ENCODE measurements around the gene PTTG2. TPM values are rescaled to one million over a fixed set of nuclear protein-coding genes. Genes with fewer than 3 reads are reported as not detected.

Gene PTTG2
- total and polyA plus RNA-seq, 2 of the 13 experiments (the other 11 are each of a cell fraction or from before 2014, with no cell fraction given) = not detected

GRCh38 chr4:37934096-37934495, 26.1 kb upstream of the PTTG2 start:
- H4K20me1 ChIP-seq (ENCODE audit: insufficient read depth, low read length) = no peaks in the 10 kb centered on the region
- H3K4me3 ChIP-seq (replicated peaks in 1 of 3; ENCODE audit: insufficient read depth in 1 of 3, low read depth in 2 of 3, low read length in 3 of 3) = no peak overlapping the region
- no TSS peak for BruUV-seq (replicated peaks)
- no peak for DNase-seq (ENCODE audit: low spot score)
- CTCF ChIA-PET (ENCODE audit: low intra/inter-chr PET ratio, low total read pairs) = no interaction called here
- no peak overlapping the region for H2AFZ ChIP-seq (ENCODE audit: low read length)
- H3K4me2 ChIP-seq (ENCODE audit: low read depth, low read length) = no peak overlapping the region
- ATAC-seq = no peak
- no peaks in the 10 kb centered on the region; a peak in 1 of 5 replicates for H3K27me3 ChIP-seq (ENCODE audit: control insufficient read depth in 1 of 2, insufficient read depth in 2 of 2, low read length in 2 of 2)
- in situ Hi-C loops (cut with HindIII; ENCODE audit: extremely low pct_ligation_motif_present, low pct_unique_long_range_greater_than_20kb) = no loop called here
- no peak overlapping the region for H3K27ac ChIP-seq (ENCODE audit: extremely low read length, insufficient read depth, low read length)
- FAIRE-seq = no peak
- peak; percentile 44 for TF ChIP-seq FOSL2 (CRISPR knock-in tag; IDR thresholded peaks at IDR 0.05)
- no peak for TF ChIP-seq ZNF775 (CRISPR knock-in tag; IDR thresholded peaks at IDR 0.05; ENCODE audit: borderline replicate concordance)
- no peaks in the 10 kb centered on the region for H3K4me1 ChIP-seq (ENCODE audit: insufficient read depth, low read length)
- POLR2A ChIA-PET = no interaction called here
- H3K79me2 ChIP-seq (ENCODE audit: insufficient read depth, low read length) = no peaks in the 10 kb centered on the region
- H3K9ac ChIP-seq (ENCODE audit: insufficient read depth, low read depth, low read length) = no peak overlapping the region
- intact Hi-C loops (cut with micrococcal nuclease; ENCODE audit: unreplicated experiment) = no loop called here
- WGBS (ENCODE audit: low lambda C conversion rate) = 56% methylated on average over 8 of the region's 8 CpGs
- H3K36me3 ChIP-seq (replicated peaks in 1 of 2; ENCODE audit: control insufficient read depth in 1 of 2, insufficient read depth in 2 of 2, low read length in 2 of 2) = no peaks in the 10 kb centered on the region
- H3K9me3 ChIP-seq (ENCODE audit: low read length) = no peaks in the 10 kb centered on the region

- H3K79me2 ChIP-seq (ENCODE audit: insufficient read depth, low read length) = no peaks in the 10 kb centered on the region
- no peaks in the 10 kb centered on the region; a peak in 1 of 5 replicates for H3K27me3 ChIP-seq (ENCODE audit: control insufficient read depth in 1 of 2, insufficient read depth in 2 of 2, low read length in 2 of 2)
- in situ Hi-C loops (cut with HindIII; ENCODE audit: extremely low pct_ligation_motif_present, low pct_unique_long_range_greater_than_20kb) (no loop called here), intact Hi-C loops (cut with micrococcal nuclease; ENCODE audit: unreplicated experiment) (no loop called here)
- ATAC-seq = no peak
- H3K27ac ChIP-seq (ENCODE audit: extremely low read length, insufficient read depth, low read length) = no peak overlapping the region
- ChIA-PET CTCF (ENCODE audit: low intra/inter-chr PET ratio, low total read pairs) (no interaction called here), POLR2A (no interaction called here)
- BruUV-seq (replicated peaks) = no TSS peak
- H2AFZ ChIP-seq (ENCODE audit: low read length) = no peak overlapping the region
- DNase-seq (ENCODE audit: low spot score) = no peak
- WGBS (ENCODE audit: low lambda C conversion rate) = 8% methylated on average over 3 of the region's 3 CpGs
- no peaks in the 10 kb centered on the region for H3K4me1 ChIP-seq (ENCODE audit: insufficient read depth, low read length)
- H3K36me3 ChIP-seq (replicated peaks in 1 of 2; ENCODE audit: control insufficient read depth in 1 of 2, insufficient read depth in 2 of 2, low read length in 2 of 2) = no peaks in the 10 kb centered on the region
- no peak overlapping the region for H3K9ac ChIP-seq (ENCODE audit: insufficient read depth, low read depth, low read length)
- H4K20me1 ChIP-seq (ENCODE audit: insufficient read depth, low read length) = no peaks in the 10 kb centered on the region
- no peaks in the 10 kb centered on the region for H3K9me3 ChIP-seq (ENCODE audit: low read length)
- FAIRE-seq = no peak
- H3K4me3 ChIP-seq (replicated peaks in 1 of 3; ENCODE audit: insufficient read depth in 1 of 3, low read depth in 2 of 3, low read length in 3 of 3) = no peak overlapping the region
- H3K4me2 ChIP-seq (ENCODE audit: low read depth, low read length) = no peak overlapping the region
- peak; percentile 88 for TF ChIP-seq ZNF12 (CRISPR knock-in tag; IDR thresholded peaks at IDR 0.05)
- no peak for TF ChIP-seq RFXAP (CRISPR knock-in tag; IDR thresholded peaks at IDR 0.05; ENCODE audit: borderline replicate concordance)
- TF ChIP-seq PREB (CRISPR knock-in tag; IDR thresholded peaks at IDR 0.05) = no peak
- no peak for TF ChIP-seq YEATS4 (CRISPR knock-in tag; IDR thresholded peaks at IDR 0.05; ENCODE audit: borderline replicate concordance)
- no peak for TF ChIP-seq ZNF460 (CRISPR knock-in tag; IDR thresholded peaks at IDR 0.05; ENCODE audit: borderline replicate concordance)
- peak; percentile 71; the same call in 1 of the 2 replicates for TF ChIP-seq RBAK (CRISPR knock-in tag; IDR thresholded peaks at IDR 0.05)
These were observed 25.6 kb upstream of the PTTG2 start for GRCh38 chr4:37934609-37935008.

Data from HepG2 (cell line).